SK-N-MC (cell line): ENCODE results near the gene SCNN1A.

Experiments
- EZH2 ChIP-seq: fragments of 200-600 bp; sonication (generic); IDR thresholded peaks from one replicate; pipeline ENCODE4 v1.6.1; 2017; ENCODE audit warnings: antibody characterized with exemption
- POLR2AphosphoS5 ChIP-seq: IDR thresholded peaks from 2 replicates; pipeline ENCODE4 v1.6.1; 2012; ENCODE audit warnings: mild to moderate bottlenecking, low read depth, low read length, borderline replicate concordance

DNA sequence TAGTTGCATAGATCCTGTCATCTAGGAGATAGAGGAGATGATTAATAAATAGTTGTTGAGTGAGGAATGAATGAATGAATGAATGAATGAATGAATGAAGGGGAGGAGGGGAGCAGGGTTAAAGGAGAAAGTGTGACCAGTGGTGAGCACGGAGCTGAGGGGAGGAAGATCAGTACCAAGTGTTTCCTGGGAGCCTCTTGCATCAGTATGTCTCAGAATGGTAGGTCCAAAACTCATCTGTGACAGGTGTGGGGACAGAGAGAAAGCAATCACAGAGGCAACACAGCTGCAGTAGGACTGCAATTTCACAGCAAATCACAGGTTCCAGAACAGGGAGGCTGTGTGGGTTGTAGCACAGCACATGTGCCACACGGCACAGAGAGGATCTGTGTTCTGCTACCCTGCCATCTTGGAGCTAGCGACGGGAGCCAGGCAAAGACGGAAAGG lies 19.0 kb downstream of the SCNN1A start:
- no peak for TF ChIP-seq POLR2AphosphoS5
- TF ChIP-seq EZH2 = no peak
